Upper lobe of left lung (tissue), 4 donors: ENCODE measurements around the gene TUBAL3.

Experiments used
- CTCF ChIP-seq, 6 experiments: fragments of 450-650 bp in 4 of 6; fragments of 200-600 bp in 2 of 6; sonication (generic) in 2 of 6; IDR thresholded peaks; one replicate each; pipeline ENCODE4 v1.5.1; 2016 to 2019; ENCODE audit warnings: antibody characterized with exemption in 6 of 6
- EP300 ChIP-seq, 4 donors: sonication (generic); formaldehyde crosslinking; IDR thresholded peaks; one replicate each; pipeline ENCODE4 v1.5.1; 2017; ENCODE audit warnings: antibody characterized with exemption in 4 of 4, control low read depth in 2 of 4

GRCh38 chr10:5362873-5363272 lies 41.8 kb downstream of the TUBAL3 start:
- TF ChIP-seq CTCF (IDR thresholded peaks at IDR 0.05) (no peak), EP300 (IDR thresholded peaks at IDR 0.05) (no peak)
